Fibroblast of villous mesenchyme (primary cell): Measurements from ENCODE around the gene NFE2L2. TPM values are rescaled to one million over a fixed set of nuclear protein-coding genes. Genes with fewer than 3 reads are reported as not detected.

Source experiments
- DNase-seq: peaks from one replicate; pipeline ENCODE4 v3.0.0-alpha.2; 2010; ENCODE audit warnings: low read depth
- H3K4me3 ChIP-seq: 2 replicates; pipeline ENCODE4 v1.5.1; 2011; ENCODE audit warnings: low read depth, mild to moderate bottlenecking, low read length
- total RNA-seq: library from RNA; depleted of rRNA; stranded (reverse); fragments of >200 nt; gene quantifications from 2 replicates; pipeline ENCODE4 v1.2.3, GENCODE V29; 2012
- TF ChIP-seq, protein P1 (sequence below): IDR thresholded peaks from 2 replicates; pipeline ENCODE4 v1.5.1; 2012; ENCODE audit warnings: low read depth, mild to moderate bottlenecking, low read length; ENCODE audit not compliant: insufficient read depth

Gene NFE2L2
- total RNA-seq, 1 donor = 78.6 TPM

DNA sequence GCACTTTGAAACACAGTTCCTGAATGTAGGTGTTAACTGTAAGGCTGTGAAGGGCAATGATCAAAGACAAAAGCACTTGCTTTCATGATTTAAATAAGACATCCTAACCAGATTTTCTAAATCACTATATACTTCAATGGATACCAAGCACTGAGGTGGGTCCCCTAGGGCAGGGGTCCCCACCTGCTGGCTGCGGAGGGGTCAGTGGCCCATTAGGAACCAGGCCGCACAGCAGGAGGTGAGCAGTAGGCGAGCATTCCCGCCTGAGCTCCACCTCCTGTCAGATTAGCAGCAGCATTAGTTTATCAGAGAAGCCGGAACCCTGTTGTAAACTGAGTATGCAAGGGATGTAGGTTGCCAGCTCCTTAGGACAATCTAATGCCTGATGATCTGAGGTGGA is 7.1 kb downstream of the NFE2L2 start:
- no peak for DNase-seq
- H3K4me3 ChIP-seq = peak overlapping the region; percentile 19
- TF ChIP-seq, protein P1, sequence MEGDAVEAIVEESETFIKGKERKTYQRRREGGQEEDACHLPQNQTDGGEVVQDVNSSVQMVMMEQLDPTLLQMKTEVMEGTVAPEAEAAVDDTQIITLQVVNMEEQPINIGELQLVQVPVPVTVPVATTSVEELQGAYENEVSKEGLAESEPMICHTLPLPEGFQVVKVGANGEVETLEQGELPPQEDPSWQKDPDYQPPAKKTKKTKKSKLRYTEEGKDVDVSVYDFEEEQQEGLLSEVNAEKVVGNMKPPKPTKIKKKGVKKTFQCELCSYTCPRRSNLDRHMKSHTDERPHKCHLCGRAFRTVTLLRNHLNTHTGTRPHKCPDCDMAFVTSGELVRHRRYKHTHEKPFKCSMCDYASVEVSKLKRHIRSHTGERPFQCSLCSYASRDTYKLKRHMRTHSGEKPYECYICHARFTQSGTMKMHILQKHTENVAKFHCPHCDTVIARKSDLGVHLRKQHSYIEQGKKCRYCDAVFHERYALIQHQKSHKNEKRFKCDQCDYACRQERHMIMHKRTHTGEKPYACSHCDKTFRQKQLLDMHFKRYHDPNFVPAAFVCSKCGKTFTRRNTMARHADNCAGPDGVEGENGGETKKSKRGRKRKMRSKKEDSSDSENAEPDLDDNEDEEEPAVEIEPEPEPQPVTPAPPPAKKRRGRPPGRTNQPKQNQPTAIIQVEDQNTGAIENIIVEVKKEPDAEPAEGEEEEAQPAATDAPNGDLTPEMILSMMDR = no peak

DNA sequence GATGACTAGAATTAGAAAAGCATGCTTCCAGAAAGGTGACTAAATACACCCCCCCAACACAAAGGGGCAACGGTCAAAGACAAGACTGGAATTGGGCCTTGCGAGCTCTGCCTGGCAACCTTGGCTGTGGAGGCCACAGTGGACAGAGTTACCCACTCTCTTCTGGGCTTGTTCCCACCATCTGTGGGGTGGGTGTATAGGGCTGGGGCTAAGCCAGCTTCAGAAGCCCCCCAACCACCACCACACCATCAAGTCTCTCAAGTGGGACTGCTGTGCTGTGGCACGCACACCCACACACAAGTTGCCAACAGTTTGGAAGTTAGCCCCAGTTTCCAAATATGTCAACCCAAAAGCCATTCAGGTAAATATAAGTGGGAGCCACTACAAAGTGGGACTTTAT is 7.8 kb downstream of the NFE2L2 start:
- no peak overlapping the region for H3K4me3 ChIP-seq
- no peak for DNase-seq
- TF ChIP-seq, protein P1 = no peak

GRCh38 chr2:177256026-177256425 is 8.5 kb downstream of the NFE2L2 start:
- DNase-seq = no peak
- H3K4me3 ChIP-seq = no peak overlapping the region
- TF ChIP-seq, protein P1 = no peak

GRCh38 chr2:177255227-177255601 is 9.3 kb downstream of the NFE2L2 start:
- no peak overlapping the region for H3K4me3 ChIP-seq
- DNase-seq = no peak
- TF ChIP-seq, protein P1 = no peak

GRCh38 chr2:177254433-177255226 is 9.9 kb downstream of the NFE2L2 start:
- no peak overlapping the region for H3K4me3 ChIP-seq
- DNase-seq = no peak
- TF ChIP-seq, protein P1 = peak; percentile 45

- TF ChIP-seq, protein P1 = no peak
- no peak for DNase-seq
- no peak overlapping the region for H3K4me3 ChIP-seq
Observed at GRCh38 chr2:177253704-177254103, 10.8 kb downstream of the NFE2L2 start.
